Measurements from ENCODE around the gene CCR1. TPM values are rescaled to one million over a fixed set of nuclear protein-coding genes. Genes with fewer than 3 reads are reported as not detected.
"Not testable (repeated sequence)": the region's sequence is repeated elsewhere in the genome, so short reads cannot be mapped to it uniquely, and the experiment has no call there.

CCR1 gene
- total RNA-seq, 1 donor from 2014 or later, result not detected

DNA sequence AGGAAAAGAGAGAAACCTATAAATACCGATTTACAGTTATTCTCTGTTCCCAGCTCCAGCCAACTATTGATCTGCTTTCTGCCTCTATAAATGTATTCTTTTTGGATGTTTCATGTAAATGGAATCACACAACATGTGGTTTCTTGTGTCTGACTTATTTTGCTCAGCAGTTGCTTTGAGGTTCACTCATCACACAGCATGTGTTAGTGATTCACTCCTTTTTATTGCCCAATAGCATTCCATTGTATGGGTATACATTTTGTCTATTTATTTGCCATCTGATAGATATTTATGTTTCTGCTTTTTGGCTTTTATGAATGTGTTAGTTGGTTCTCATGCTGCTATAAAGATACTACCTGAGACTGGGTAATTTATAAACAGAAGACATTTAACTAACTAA, 23.6 kb downstream of the CCR1 start:
- no peak overlapping the region for H3K4me3 Mint-ChIP-seq (ENCODE audit: unreplicated experiment)
- DNase-seq, result no peak
- H3K36me3 Mint-ChIP-seq (ENCODE audit: unreplicated experiment), result no peaks in the 10 kb centered on the region
- H3K27ac Mint-ChIP-seq (ENCODE audit: unreplicated experiment), result no peak overlapping the region
- no peaks in the 10 kb centered on the region for H3K27me3 Mint-ChIP-seq (ENCODE audit: unreplicated experiment)
- no peaks in the 10 kb centered on the region for H3K4me1 Mint-ChIP-seq (ENCODE audit: low read depth, unreplicated experiment)
- TF ChIP-seq, protein P1, sequence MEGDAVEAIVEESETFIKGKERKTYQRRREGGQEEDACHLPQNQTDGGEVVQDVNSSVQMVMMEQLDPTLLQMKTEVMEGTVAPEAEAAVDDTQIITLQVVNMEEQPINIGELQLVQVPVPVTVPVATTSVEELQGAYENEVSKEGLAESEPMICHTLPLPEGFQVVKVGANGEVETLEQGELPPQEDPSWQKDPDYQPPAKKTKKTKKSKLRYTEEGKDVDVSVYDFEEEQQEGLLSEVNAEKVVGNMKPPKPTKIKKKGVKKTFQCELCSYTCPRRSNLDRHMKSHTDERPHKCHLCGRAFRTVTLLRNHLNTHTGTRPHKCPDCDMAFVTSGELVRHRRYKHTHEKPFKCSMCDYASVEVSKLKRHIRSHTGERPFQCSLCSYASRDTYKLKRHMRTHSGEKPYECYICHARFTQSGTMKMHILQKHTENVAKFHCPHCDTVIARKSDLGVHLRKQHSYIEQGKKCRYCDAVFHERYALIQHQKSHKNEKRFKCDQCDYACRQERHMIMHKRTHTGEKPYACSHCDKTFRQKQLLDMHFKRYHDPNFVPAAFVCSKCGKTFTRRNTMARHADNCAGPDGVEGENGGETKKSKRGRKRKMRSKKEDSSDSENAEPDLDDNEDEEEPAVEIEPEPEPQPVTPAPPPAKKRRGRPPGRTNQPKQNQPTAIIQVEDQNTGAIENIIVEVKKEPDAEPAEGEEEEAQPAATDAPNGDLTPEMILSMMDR (IDR thresholded peaks at IDR 0.05; ENCODE audit: partially characterized antibody, unreplicated experiment), result no peak
- H3K9me3 Mint-ChIP-seq (ENCODE audit: unreplicated experiment), result no peaks in the 10 kb centered on the region

DNA sequence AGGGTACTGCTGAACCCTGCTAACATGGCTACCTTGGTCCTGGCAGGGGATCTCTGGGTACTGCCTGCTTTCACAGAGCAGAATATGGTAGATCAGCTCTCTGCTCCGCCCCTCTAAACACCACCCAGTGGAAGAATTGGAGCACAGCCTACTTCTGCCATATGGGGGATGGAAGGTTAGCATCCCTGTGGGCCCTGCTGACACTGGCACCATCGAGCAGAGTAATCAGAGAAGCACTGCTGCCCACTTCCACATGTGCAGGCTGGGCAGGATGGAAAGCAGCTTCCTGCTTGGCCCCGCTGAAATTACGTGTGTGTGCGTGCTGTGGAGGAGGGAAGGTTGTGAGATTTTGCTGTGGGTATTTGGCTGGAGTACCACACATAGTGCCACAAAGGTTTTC, 24.8 kb downstream of the CCR1 start:
- Mint-ChIP-seq H3K9me3 (ENCODE audit: unreplicated experiment) (peaks cover 2% of the 10 kb centered on the region), H3K36me3 (ENCODE audit: unreplicated experiment) (no peaks in the 10 kb centered on the region), H3K27me3 (ENCODE audit: unreplicated experiment) (no peaks in the 10 kb centered on the region), H3K4me1 (ENCODE audit: low read depth, unreplicated experiment) (no peaks in the 10 kb centered on the region), H3K4me3 (ENCODE audit: unreplicated experiment) (no peak overlapping the region), H3K27ac (ENCODE audit: unreplicated experiment) (no peak overlapping the region)
- no peak for DNase-seq
- TF ChIP-seq, protein P1 (IDR thresholded peaks at IDR 0.05; ENCODE audit: partially characterized antibody, unreplicated experiment), result no peak

DNA sequence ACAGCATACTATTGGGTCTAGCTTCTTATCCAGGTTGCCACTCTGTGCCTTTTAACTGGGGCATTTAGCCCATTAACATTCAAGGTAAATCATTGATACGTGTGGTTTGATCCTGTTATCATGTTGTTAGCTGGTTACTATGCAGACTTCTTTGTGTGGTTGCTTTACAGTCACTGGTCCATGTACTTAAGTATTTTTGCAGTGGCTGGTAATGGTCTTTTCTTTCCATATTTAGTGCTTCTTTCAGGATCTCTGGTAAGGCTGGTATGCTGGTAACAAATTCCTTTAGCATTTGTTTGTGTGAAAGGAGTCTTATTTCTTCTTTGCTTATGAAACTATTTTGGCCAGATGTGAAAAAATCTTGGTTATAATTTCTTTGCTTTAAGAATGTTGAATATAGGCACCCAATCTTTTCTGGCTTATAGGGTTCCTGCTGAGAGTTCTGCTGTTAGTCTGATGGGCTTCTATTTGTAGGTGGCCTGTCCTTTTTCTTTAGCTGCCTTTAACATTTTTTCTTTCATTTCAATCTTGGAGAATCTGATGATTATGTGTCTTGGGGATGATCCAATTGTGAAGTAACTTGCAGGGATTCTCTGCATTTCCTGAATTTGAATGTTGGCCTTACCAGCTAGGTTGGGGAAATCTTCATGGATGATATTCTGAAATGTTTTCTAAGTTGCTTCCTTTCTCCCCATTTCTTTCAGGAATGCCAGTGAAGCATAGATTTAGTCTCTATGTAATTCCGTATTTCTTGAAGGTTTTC, 39.3 kb downstream of the CCR1 start:
- Mint-ChIP-seq H3K36me3 (ENCODE audit: unreplicated experiment) (no peaks in the 10 kb centered on the region), H3K27ac (ENCODE audit: unreplicated experiment) (no peak overlapping the region), H3K4me3 (ENCODE audit: unreplicated experiment) (no peak overlapping the region), H3K4me1 (ENCODE audit: low read depth, unreplicated experiment) (no peaks in the 10 kb centered on the region), H3K9me3 (ENCODE audit: unreplicated experiment) (peaks cover 2% of the 10 kb centered on the region), H3K27me3 (ENCODE audit: unreplicated experiment) (no peaks in the 10 kb centered on the region)
- no peak for DNase-seq
- TF ChIP-seq, protein P1 (IDR thresholded peaks at IDR 0.05; ENCODE audit: partially characterized antibody, unreplicated experiment), result no peak

DNA sequence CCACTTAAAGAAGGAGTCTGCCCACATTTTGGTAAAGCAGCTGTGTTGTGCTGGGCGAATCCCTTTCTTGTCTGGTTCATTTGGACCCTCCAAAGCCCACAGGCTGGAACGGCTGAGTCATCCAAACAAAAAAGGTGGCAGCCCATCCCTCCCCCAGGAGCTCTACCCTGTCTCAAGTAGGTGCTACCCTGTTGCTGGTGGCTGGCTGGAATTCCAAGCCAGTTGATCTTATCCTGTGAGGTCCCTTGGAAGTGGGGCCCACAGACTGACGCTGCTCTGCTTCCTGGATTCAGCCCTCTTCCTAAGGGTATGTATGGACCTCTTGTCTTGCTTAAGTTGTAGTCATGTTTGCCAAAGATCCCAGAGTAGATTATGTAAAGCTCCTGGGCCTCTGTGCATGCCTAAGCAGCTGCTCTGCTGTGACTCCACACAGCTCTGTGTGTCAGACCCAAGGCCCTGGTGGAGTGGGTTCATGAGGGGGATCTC, 44.5 kb downstream of the CCR1 start:
- no peaks in the 10 kb centered on the region for H3K27me3 Mint-ChIP-seq (ENCODE audit: unreplicated experiment)
- no peaks in the 10 kb centered on the region for H3K36me3 Mint-ChIP-seq (ENCODE audit: unreplicated experiment)
- no peak overlapping the region for H3K27ac Mint-ChIP-seq (ENCODE audit: unreplicated experiment)
- DNase-seq, result no peak
- TF ChIP-seq, protein P1 (IDR thresholded peaks at IDR 0.05; ENCODE audit: partially characterized antibody, unreplicated experiment), result no peak
- H3K4me1 Mint-ChIP-seq (ENCODE audit: low read depth, unreplicated experiment), result no peaks in the 10 kb centered on the region
- no peak overlapping the region for H3K4me3 Mint-ChIP-seq (ENCODE audit: unreplicated experiment)
- H3K9me3 Mint-ChIP-seq (ENCODE audit: unreplicated experiment), result peaks cover 2% of the 10 kb centered on the region

DNA sequence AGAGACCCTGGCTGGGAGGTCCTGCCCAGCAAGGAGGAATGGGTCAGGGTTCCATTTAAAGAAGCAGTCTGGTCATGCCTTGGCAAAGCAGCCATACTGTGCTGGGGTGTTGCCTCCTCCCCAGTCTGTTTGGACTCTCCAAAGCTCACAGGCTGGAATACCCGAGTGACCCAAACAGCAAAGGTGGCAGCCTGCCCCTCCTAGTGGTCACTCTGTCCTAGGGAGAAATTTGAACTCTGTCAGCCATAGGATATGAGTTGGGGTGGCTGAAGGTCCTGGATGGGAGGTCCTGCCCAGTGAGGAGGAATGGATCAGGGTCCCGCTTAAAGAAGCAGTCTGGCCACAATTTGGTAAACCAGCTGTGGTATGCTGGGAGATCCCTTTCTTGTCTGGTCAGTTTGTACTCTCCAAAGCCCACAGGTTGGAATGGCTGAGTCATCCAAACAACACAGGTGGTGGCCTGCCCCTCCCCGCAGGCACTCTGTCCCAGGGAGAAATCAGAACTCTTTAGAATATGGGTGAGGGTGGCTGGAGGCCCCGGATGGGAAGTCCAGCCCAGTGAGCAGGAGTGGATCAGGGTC, 45.0 kb downstream of the CCR1 start:
- Mint-ChIP-seq H3K4me1 (ENCODE audit: low read depth, unreplicated experiment) (no peaks in the 10 kb centered on the region), H3K27me3 (ENCODE audit: unreplicated experiment) (no peaks in the 10 kb centered on the region), H3K36me3 (ENCODE audit: unreplicated experiment) (no peaks in the 10 kb centered on the region), H3K27ac (ENCODE audit: unreplicated experiment) (no peak overlapping the region), H3K9me3 (ENCODE audit: unreplicated experiment) (peaks cover 2% of the 10 kb centered on the region), H3K4me3 (ENCODE audit: unreplicated experiment) (no peak overlapping the region)
- TF ChIP-seq, protein P1 (IDR thresholded peaks at IDR 0.05; ENCODE audit: partially characterized antibody, unreplicated experiment), result no peak
- DNase-seq, result no peak

DNA sequence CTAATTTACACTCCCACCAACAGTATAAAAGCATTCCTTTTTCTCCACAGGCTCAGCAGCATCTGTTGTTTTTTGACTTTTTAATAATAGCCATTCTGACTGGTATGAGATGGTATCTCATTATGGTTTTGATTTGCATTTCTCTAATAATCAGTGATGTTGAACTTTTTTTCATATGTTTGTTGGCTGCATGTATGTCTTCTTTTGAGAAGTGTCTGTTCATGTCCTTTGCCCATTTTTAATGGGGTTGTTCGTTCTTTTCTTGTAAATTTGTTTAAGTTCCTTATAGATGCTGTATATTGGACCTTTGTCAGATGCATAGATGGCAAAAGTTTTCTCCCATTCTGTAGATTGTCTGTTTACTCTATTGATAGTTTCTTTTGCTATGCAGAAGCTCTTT, 50.4 kb downstream of the CCR1 start:
- DNase-seq; H3K9me3 Mint-ChIP-seq (ENCODE audit: unreplicated experiment); H3K27me3 Mint-ChIP-seq (ENCODE audit: unreplicated experiment); H3K4me3 Mint-ChIP-seq (ENCODE audit: unreplicated experiment); H3K27ac Mint-ChIP-seq (ENCODE audit: unreplicated experiment); H3K4me1 Mint-ChIP-seq (ENCODE audit: low read depth, unreplicated experiment); H3K36me3 Mint-ChIP-seq (ENCODE audit: unreplicated experiment): not testable (repeated sequence)

All from glutamatergic neuron (in vitro differentiated cells).